HG02973 (cell line): Measurements from ENCODE around the gene RAPGEF3.

Experiments
- ATAC-seq: cut with Tn5 transposase; IDR thresholded peaks from one replicate; pipeline ENCODE4 v1.9.1; 2021; ENCODE audit warnings: moderate library complexity; ENCODE audit not compliant: unreplicated experiment

RAPGEF3 gene

GRCh38 chr12:47790676-47791350 lies 32.1 kb upstream of the RAPGEF3 start:
- no peak for ATAC-seq

- no peak for ATAC-seq
Measured at GRCh38 chr12:47789712-47790489, 31.2 kb upstream of the RAPGEF3 start.

GRCh38 chr12:47789141-47789540 lies 30.5 kb upstream of the RAPGEF3 start:
- ATAC-seq = no peak

GRCh38 chr12:47787596-47788319 lies 29.1 kb upstream of the RAPGEF3 start:
- no peak for ATAC-seq

GRCh38 chr12:47786662-47787280 lies 28.1 kb upstream of the RAPGEF3 start:
- ATAC-seq = no peak

DNA sequence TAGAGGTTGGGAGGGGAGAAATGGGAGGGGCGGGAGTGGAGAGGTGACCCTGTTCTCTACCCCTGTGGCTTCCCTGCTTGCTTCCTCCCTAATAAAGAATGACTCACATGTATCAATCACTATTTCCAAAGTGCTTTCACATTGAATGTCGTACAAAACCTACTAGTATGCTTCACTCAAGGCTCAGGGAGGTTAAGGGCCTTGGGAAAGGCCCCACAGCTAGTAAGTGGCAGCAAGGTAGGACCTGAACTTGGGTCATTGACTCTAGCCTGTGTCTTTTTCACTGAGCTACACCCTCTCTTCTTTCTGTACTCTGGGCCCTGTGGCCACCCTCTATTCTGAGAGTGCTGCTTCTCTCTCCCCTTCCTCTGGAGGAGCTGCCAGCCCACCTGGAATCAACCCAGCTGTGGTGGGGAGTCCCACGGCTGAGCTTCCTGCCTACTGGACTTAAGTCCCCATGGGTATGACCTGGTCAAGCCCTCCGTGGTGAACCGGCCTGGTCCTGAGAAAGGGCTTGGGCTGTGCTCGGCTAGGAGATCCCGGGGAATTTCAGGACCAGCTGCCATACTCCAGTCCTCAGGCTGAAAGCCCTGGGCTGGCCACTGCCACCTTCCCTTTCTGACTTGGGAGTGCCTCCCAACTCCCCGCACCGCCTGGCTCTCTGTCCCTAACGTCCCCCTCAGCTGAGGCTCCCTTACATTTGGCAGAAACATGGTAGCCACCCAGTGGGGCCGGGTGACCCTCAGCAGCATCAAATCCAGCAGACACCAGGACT lies 27.4 kb upstream of the RAPGEF3 start:
- ATAC-seq = no peak

- no peak for ATAC-seq
Measured at GRCh38 chr12:47785036-47785886, 26.6 kb upstream of the RAPGEF3 start.

DNA sequence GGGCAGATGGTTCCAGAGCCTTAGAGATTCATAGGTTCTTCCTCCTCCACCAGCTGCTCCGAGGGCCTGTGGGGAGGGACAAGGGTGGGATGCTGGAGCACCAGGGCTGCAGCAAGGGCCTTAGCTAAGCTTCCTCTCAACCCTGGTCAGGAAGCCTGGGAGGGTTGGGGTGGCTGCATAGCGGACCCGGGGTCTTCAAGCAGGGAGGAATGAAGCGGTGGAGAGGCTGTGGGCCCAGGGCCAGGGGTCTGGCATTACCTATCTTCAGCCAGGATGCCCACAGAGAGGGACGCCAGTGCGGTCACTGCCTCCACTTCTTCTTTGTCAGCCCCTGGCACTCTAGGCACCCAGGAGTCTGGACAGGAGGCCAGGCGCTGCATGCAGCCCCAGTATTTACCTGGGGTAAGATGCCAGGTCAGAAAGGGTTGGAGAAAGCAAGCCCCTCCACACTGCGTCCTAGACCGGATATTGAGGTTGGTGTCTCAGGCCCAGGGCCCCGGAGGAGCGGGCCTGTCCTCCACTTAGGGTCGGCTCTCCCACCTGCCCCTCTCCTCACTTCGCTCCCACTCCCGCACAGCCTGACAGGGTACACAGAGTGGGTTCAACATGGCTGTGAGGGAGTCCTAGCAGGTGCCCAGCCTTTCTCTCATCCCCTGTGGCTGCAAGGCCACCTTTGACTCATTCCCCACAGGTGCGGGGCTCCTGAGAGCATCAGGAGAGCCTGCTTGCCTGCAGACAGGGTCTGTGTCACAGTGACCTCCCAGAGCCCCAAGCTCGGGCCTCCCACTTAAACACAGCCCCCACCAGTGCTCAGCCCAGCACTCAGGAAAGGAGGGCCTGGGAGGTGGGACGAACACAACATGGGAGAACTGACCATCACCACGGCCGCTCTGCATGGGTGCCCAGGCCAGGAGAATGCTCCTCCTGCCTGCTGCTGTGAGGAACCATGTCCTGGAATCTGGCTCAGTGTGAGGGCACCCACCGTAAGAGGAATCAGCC lies 25.4 kb upstream of the RAPGEF3 start:
- no peak for ATAC-seq

DNA sequence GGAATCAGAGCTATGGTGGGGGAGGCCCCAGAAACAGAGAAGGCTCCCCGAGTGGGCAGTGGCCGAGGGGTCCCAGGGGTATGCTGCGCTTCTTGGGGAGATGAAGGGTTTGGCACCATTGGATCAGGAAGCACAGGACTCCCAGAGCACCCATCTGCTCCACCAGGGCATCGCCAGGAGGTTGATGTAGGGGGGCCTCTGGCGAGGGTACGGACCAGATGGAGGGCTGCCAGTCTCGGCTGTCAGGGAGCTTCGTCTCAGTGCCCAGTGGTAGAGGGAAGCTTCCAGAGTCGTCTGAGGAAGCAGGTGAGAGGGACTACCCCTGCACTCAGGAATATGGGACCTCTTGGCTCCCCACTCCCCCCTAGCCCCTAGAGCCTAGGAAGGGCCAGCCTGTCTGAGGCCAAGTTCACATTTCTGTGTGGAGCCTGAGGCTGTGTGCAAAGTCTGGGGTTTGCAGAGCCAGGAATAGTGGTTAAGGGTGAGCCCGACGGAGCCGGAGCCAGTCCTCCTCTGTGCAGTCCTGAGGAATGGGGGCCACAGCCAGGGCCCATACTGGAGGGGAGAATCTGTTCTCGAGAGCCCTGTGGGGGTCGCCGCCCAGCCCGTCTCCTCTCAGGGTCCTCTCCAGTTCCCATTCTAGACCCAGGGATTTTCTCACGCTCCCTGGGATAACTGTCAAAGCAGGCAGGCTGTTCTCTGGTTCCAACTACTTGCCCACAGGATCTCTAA lies 24.5 kb upstream of the RAPGEF3 start:
- ATAC-seq = no peak

DNA sequence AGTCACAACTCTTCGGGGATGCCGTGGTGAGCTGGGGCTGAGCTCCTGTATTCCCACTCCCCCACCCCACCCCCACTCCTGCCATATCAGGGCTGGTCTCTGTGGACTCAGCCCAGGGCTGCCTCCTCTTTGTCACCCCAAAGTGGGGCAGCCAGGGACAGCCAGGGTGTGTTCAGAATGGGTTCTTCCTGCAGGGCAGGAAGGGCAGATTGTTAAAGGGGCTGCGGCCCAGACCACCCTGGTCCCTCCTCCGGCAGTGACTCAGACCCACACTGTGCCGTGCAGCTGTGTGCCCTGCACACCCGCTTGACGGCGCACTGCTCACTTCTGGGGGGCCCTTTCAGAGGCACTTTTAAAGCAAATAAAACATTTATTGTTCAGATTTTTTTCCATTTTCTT lies 23.7 kb upstream of the RAPGEF3 start:
- no peak for ATAC-seq

DNA sequence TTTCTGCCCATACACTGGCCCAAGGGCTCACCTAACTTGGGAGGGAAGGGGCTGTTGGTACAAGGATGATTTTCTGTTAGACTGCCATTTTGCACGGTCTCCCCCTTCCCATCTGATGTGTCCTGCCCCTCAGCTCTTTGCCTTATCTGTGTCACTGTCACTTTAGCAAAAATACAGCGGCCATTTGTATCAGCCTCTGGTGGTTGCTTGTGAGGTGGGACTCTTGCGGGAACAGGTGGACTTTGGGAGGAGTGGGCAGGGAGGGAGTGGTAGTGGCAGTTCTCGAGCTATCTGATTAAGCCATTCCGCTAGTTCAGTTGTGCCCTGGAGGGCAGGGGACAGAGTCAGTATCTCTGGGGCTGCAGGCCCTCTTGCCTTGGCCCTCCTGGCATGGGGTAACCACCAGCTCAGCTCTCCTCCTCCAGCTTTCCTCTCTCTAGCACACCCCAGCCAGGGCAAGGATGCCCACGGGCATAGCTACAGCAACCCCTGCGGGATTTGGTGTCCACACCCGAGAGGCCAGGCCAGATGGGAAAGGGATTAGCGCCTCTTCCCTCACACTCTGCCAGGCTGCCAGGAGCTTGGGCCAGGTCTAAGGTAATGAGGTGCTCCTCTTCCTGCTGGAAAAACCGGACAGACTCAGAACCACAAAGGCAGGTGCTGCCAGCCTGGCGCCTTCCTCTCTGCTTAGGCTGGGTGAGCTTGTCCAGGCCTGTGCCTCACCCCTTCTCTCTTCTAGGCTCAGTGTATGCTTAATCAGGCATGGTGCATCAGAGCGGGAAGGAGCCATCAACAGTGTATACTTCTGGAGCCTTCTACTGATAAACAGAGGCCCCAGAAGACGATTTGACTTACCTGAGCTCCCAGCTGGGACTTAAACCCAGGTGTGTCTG lies 23.0 kb upstream of the RAPGEF3 start:
- ATAC-seq = no peak

- no peak for ATAC-seq
Measured at GRCh38 chr12:47779943-47780504, 21.3 kb upstream of the RAPGEF3 start.

- peak; percentile 83 for ATAC-seq
Measured at GRCh38 chr12:47779301-47779942, 20.7 kb upstream of the RAPGEF3 start.

- no peak for ATAC-seq
Measured at GRCh38 chr12:47778881-47779280, 20.2 kb upstream of the RAPGEF3 start.

DNA sequence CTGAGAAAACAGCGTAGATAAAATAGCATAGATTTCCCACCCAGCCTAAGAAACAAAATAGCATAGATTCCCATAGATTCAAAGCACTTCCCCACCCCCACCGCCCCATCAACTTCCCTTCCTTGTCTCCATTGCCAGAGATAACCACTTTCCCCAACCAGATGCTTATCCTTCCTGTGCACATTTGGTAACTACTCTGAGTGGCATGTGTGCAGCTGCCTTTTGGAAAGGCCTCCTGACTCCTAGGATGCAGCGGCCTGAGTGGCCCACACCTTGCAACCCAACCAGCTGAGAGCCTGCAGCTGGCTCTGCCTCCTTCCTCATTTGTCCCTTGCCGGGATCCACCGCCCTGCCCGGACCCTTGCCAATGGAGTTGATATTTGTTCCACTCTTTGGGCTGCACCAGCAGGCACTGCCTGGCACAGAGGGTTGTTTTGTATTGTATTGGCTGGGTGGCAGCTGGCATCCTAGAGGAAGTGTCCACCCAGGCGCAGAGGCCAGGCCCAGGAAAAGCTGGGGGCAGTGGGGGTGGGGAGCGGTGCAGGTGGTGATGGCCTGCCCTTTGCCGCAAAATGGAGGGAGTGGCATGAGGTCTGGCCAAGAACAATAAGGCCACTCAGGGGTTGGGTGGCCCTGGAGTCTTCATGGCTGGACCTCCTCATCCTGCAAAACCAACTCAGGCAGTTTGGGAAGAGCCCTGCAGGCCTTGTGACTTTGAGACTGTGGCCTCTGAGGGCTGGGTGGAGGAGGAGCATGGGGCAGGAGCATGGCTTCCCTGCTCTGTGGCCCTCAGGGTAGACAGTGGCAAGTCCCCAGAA lies 19.3 kb upstream of the RAPGEF3 start:
- ATAC-seq = no peak
